Activated CD8-positive, alpha-beta memory T cell treated with anti-CD3 and anti-CD28 coated beads, Interleukin-2, amount 50 U/mL, for 24 hours (primary cell): ENCODE measurements around the gene MYL1.

Source experiments
- DNase-seq: peaks from one replicate; pipeline ENCODE4 v3.0.0-alpha.2; 2020; ENCODE audit errors: extremely low read depth

MYL1 gene

GRCh38 chr2:210267698-210268097 is 47.3 kb downstream of the MYL1 start:
- no peak for DNase-seq

GRCh38 chr2:210264282-210264681 is 50.7 kb downstream of the MYL1 start:
- DNase-seq = no peak

- DNase-seq = no peak
Observed at GRCh38 chr2:210263841-210264240, 51.1 kb downstream of the MYL1 start.

GRCh38 chr2:210262036-210262435 is 52.9 kb downstream of the MYL1 start:
- DNase-seq = no peak

GRCh38 chr2:210259687-210260086 is 55.3 kb downstream of the MYL1 start:
- DNase-seq = no peak

- no peak for DNase-seq
Observed at GRCh38 chr2:210252699-210253606, 62.0 kb downstream of the MYL1 start.

- DNase-seq = no peak
Observed at GRCh38 chr2:210250622-210251021, 64.4 kb downstream of the MYL1 start.
